CD14-positive monocyte (primary cell): ENCODE data around the gene IL11RA. TPM values are rescaled to one million over a fixed set of nuclear protein-coding genes. Genes with fewer than 3 reads are reported as not detected.

Experiments
- DNase-seq, 3 donors: peaks; one replicate each; pipeline ENCODE4 v3.0.0-alpha.2; 2011 to 2022
- H2AFZ ChIP-seq: 2 replicates; pipeline ENCODE4 v1.6.0; 2012; ENCODE audit warnings: mild to moderate bottlenecking, low read depth, low read length, inconsistent platforms; ENCODE audit not compliant: insufficient read depth, poor library complexity, severe bottlenecking
- H3K27ac ChIP-seq, 2 donors: 1 replicate in 1 of 2; 2 replicates in 1 of 2; pipeline ENCODE4 v1.5.1; 2012 to 2013; ENCODE audit warnings: low read length in 2 of 2, control low read depth in 1 of 2, inconsistent platforms in 1 of 2, low read depth in 1 of 2, mild to moderate bottlenecking in 1 of 2
- H3K27me3 ChIP-seq, 2 donors: one replicate each; pipeline versions ENCODE4 v1.6.0 to v1.6.1; 2011 to 2013; ENCODE audit warnings: low read length in 2 of 2; ENCODE audit not compliant: control insufficient read depth in 2 of 2, insufficient read depth in 2 of 2
- H3K36me3 ChIP-seq, 2 donors: replicated peaks in 1 of 2; 1 replicate in 1 of 2; 2 replicates in 1 of 2; pipeline versions ENCODE4 v1.5.1 to v1.6.1; 2012 to 2013; ENCODE audit warnings: low read length in 2 of 2, control low read depth in 1 of 2, inconsistent platforms in 1 of 2, mild to moderate bottlenecking in 1 of 2; ENCODE audit not compliant: insufficient read depth in 2 of 2, control insufficient read depth in 1 of 2
- H3K4me1 ChIP-seq, 2 donors: 1 replicate in 1 of 2; 2 replicates in 1 of 2; pipeline versions ENCODE4 v1.5.1 to v1.6.1; 2012 to 2013; ENCODE audit warnings: low read length in 2 of 2, control low read depth in 1 of 2, inconsistent platforms in 1 of 2, mild to moderate bottlenecking in 1 of 2, moderate library complexity in 1 of 2; ENCODE audit not compliant: insufficient read depth in 2 of 2, control insufficient read depth in 1 of 2
- H3K4me2 ChIP-seq: replicated peaks from 2 replicates; pipeline ENCODE3; 2012; ENCODE audit warnings: low read length, moderate library complexity, mild to moderate bottlenecking; ENCODE audit not compliant: poor library complexity, severe bottlenecking; ENCODE audit errors: extremely low read depth
- H3K4me3 ChIP-seq, 3 experiments: fragments of 200-600 bp in 1 of 3; sonication (generic) in 1 of 3; replicated peaks in 1 of 3; 1 replicate in 2 of 3; 2 replicates in 1 of 3; pipeline ENCODE4 v1.5.1; 2011 to 2013; ENCODE audit warnings: low read length in 3 of 3, mild to moderate bottlenecking in 3 of 3, control low read depth in 2 of 3, low read depth in 2 of 3, inconsistent platforms in 1 of 3, moderate library complexity in 1 of 3
- H3K79me2 ChIP-seq: 2 replicates; pipeline ENCODE4 v1.6.0; 2012; ENCODE audit warnings: mild to moderate bottlenecking, control low read depth, inconsistent platforms, low read length, moderate library complexity; ENCODE audit not compliant: insufficient read depth
- H3K9ac ChIP-seq: 2 replicates; pipeline ENCODE4 v1.6.0; 2017; ENCODE audit warnings: low read length, mild to moderate bottlenecking; ENCODE audit not compliant: insufficient read depth, poor library complexity, severe bottlenecking
- H3K9me3 ChIP-seq, 2 donors: replicated peaks in 1 of 2; 1 replicate in 1 of 2; 2 replicates in 1 of 2; pipeline versions ENCODE4 v1.5.1 to v1.6.1; 2012 to 2013; ENCODE audit warnings: low read length in 2 of 2, control low read depth in 1 of 2; ENCODE audit not compliant: control insufficient read depth in 1 of 2, insufficient read depth in 1 of 2
- H4K20me1 ChIP-seq: 2 replicates; pipeline ENCODE4 v1.6.0; 2012; ENCODE audit warnings: mild to moderate bottlenecking, low read length, control low read depth, moderate library complexity; ENCODE audit not compliant: insufficient read depth
- H3K27ac Mint-ChIP-seq, 7 donors: one replicate each; pipeline ENCODE4 v1.8.0; 2020; ENCODE audit warnings: mild to moderate bottlenecking in 7 of 7, mixed read lengths in 7 of 7, moderate library complexity in 6 of 7, inconsistent platforms in 2 of 7
- H3K27me3 Mint-ChIP-seq, 3 donors: one replicate each; pipeline ENCODE4 v1.8.0; 2021 to 2022; ENCODE audit warnings: low read depth in 3 of 3, mild to moderate bottlenecking in 3 of 3, mixed read lengths in 3 of 3, moderate library complexity in 3 of 3, inconsistent platforms in 1 of 3
- H3K36me3 Mint-ChIP-seq, 2 donors: one replicate each; pipeline ENCODE4 v1.8.0; 2020; ENCODE audit warnings: mixed read lengths in 2 of 2, inconsistent platforms in 1 of 2, mild to moderate bottlenecking in 1 of 2
- H3K4me1 Mint-ChIP-seq: one replicate; pipeline ENCODE4 v1.8.0; 2020; ENCODE audit warnings: mild to moderate bottlenecking, mixed read lengths
- H3K4me3 Mint-ChIP-seq, 2 donors: one replicate each; pipeline ENCODE4 v1.8.0; 2020; ENCODE audit warnings: mild to moderate bottlenecking in 2 of 2, mixed read lengths in 2 of 2, moderate library complexity in 1 of 2
- H3K9me3 Mint-ChIP-seq, 7 donors: one replicate each; pipeline ENCODE4 v1.8.0; 2020 to 2022; ENCODE audit warnings: mixed read lengths in 7 of 7, mild to moderate bottlenecking in 6 of 7, moderate library complexity in 6 of 7, inconsistent platforms in 2 of 7
- CTCF ChIP-seq: fragments of 200-600 bp; IDR thresholded peaks from one replicate; pipeline ENCODE4 v1.8.0; 2022; ENCODE audit warnings: antibody characterized with exemption, mild to moderate bottlenecking
- WGBS: methylation state at CpG from one replicate; pipeline ENCODE4 v1.1.5; 2013; ENCODE audit warnings: missing lambda C conversion rate; ENCODE audit not compliant: insufficient coverage; 5-methylcytosine and 5-hydroxymethylcytosine counted together
- intact Hi-C, 2 donors: fragments of 100-400 bp; cut with micrococcal nuclease; formaldehyde crosslinking; loops; one replicate each; pipeline versions ENCODE4 v1.15.0 to v1.15.1; 2023
- polyA plus RNA-seq, 3 donors: library from polyadenylated mRNA; depleted of rRNA in 1 of 3; unstranded in 2 of 3; stranded (reverse) in 1 of 3; fragments of 300-500 nt in 2 of 3; fragments of >200 nt in 1 of 3; fragmentation: Illumina TruSeq in 2 of 3; gene quantifications; 1 replicate in 2 of 3; 2 replicates in 1 of 3; pipeline ENCODE4 v1.2.3, GENCODE V29; 2012 to 2021

IL11RA gene
- polyA plus RNA-seq, 3 donors: 2.8 to 39.1 (median 4.1) TPM

- H3K36me3 ChIP-seq: peaks cover 0 to 13% of the 10 kb centered on the region in 2 donors
- no peak overlapping the region for H3K9ac ChIP-seq
- H3K4me3 Mint-ChIP-seq: no peak overlapping the region
- H2AFZ ChIP-seq: no peak overlapping the region
- TF ChIP-seq CTCF: no peak
- no peak overlapping the region for H3K4me3 ChIP-seq
- peaks cover 35 to 45% (median 45%) of the 10 kb centered on the region in 3 donors for H3K27me3 Mint-ChIP-seq
- H3K4me2 ChIP-seq: no peak overlapping the region
- peaks cover 0 to 12% of the 10 kb centered on the region in 2 donors for H3K9me3 ChIP-seq
- H4K20me1 ChIP-seq: no peaks in the 10 kb centered on the region
- no peak overlapping the region for H3K27ac ChIP-seq
- 85% methylated on average over 3 of the region's 5 CpGs for WGBS
- no peak for DNase-seq
- peak overlapping the region in 2 of 7 donors; percentile 30 to 43 for H3K27ac Mint-ChIP-seq
- H3K4me1 Mint-ChIP-seq: peaks cover 33% of the 10 kb centered on the region
- intact Hi-C loops: no loop called here
- H3K9me3 Mint-ChIP-seq: peaks cover 0 to 14% (median 4%) of the 10 kb centered on the region in 7 donors
- H3K27me3 ChIP-seq: peaks cover 24 to 40% of the 10 kb centered on the region in 2 donors
- peaks cover 15% of the 10 kb centered on the region for H3K79me2 ChIP-seq
- peaks cover 14 to 28% of the 10 kb centered on the region in 2 donors for H3K4me1 ChIP-seq
- peaks cover 15 to 17% of the 10 kb centered on the region in 2 donors for H3K36me3 Mint-ChIP-seq
These were observed 18.8 kb upstream of the IL11RA start for GRCh38 chr9:34633166-34633565.

- intact Hi-C loops: loop anchor here in 1 of 2 donors (1.0 kb wide), 1 partner anchor 22 kb away; the partner anchor contains the start of gene RPP25L
- Histone ChIP-seq H2AFZ (no peak overlapping the region), H3K27me3 (peaks cover 19 to 35% of the 10 kb centered on the region in 2 donors), H3K79me2 (peaks cover 15% of the 10 kb centered on the region), H3K27ac (no peak overlapping the region), H3K9ac (no peak overlapping the region), H3K4me2 (no peak overlapping the region), H3K36me3 (peaks cover 0 to 13% of the 10 kb centered on the region in 2 donors), H3K4me3 (no peak overlapping the region), H4K20me1 (no peaks in the 10 kb centered on the region), H3K9me3 (peaks cover 0 to 8% of the 10 kb centered on the region in 2 donors), H3K4me1 (peaks cover 21 to 30% of the 10 kb centered on the region in 2 donors)
- Mint-ChIP-seq H3K27me3 (peaks cover 29 to 40% (median 39%) of the 10 kb centered on the region in 3 donors), H3K27ac (no peak overlapping the region), H3K4me3 (peak overlapping the region in 1 of 2 donors; percentile 48), H3K4me1 (peaks cover 34% of the 10 kb centered on the region), H3K9me3 (peaks cover 0 to 10% (median 0%) of the 10 kb centered on the region in 7 donors), H3K36me3 (peaks cover 10 to 17% of the 10 kb centered on the region in 2 donors)
- peak; percentile 57 to 70 (median 67) for DNase-seq
- peak; percentile 90 for TF ChIP-seq CTCF
- WGBS: 0% methylated on average over 1 of the region's 3 CpGs
These were observed 18.0 kb upstream of the IL11RA start for GRCh38 chr9:34633851-34634550.
